SK-N-SH treated with all-trans-retinoic acid at 6 μM for 48 hours (cell line): ENCODE data around the gene PCMT1.

Experiments
- ARNTL ChIP-seq: fragments of 450-650 bp; formaldehyde crosslinking; IDR thresholded peaks from 2 replicates; pipeline ENCODE4 v1.5.0; 2020; ENCODE audit warnings: low read depth, mild to moderate bottlenecking, moderate library complexity, borderline replicate concordance
- ESRRG ChIP-seq: fragments of 250-450 bp; sonication (Bioruptor Pico); IDR thresholded peaks from 2 replicates; pipeline ENCODE4 v1.6.1; 2021; ENCODE audit warnings: mild to moderate bottlenecking
- ISL1 ChIP-seq: fragments of 250-450 bp; sonication (Bioruptor Pico); IDR thresholded peaks from 2 replicates; pipeline ENCODE4 v2.1.2; 2022; ENCODE audit warnings: mild to moderate bottlenecking, moderate library complexity
- OSR1 ChIP-seq: fragments of 250-450 bp; sonication (Bioruptor Pico); IDR thresholded peaks from 2 replicates; pipeline ENCODE4 v1.8.0; 2022; ENCODE audit warnings: moderate library complexity, mild to moderate bottlenecking, inconsistent platforms
- SNAI2 ChIP-seq: fragments of 250-450 bp; sonication (Bioruptor Pico); IDR thresholded peaks from 2 replicates; pipeline ENCODE4 v1.5.0; 2020; ENCODE audit warnings: mild to moderate bottlenecking, moderate library complexity
- ZFP3 ChIP-seq: fragments of 250-450 bp; sonication (Bioruptor Pico); IDR thresholded peaks from 2 replicates; pipeline ENCODE4 v1.5.0; 2020; ENCODE audit warnings: mild to moderate bottlenecking, moderate library complexity
- ZFP30 ChIP-seq: fragments of 450-650 bp; formaldehyde crosslinking; IDR thresholded peaks from 2 replicates; pipeline ENCODE4 v1.5.0; 2022; ENCODE audit warnings: mild to moderate bottlenecking, moderate library complexity
- ZNF565 ChIP-seq: fragments of 450-650 bp; formaldehyde crosslinking; conservative IDR thresholded peaks from 2 replicates; pipeline ENCODE4 v1.5.0; 2020; ENCODE audit warnings: low read depth, mild to moderate bottlenecking, moderate library complexity
- TF ChIP-seq, protein P1 (sequence below): fragments of 250-450 bp; sonication (Bioruptor Pico); IDR thresholded peaks from 2 replicates; pipeline ENCODE4 v1.5.1; 2020; ENCODE audit warnings: low read depth, mild to moderate bottlenecking, moderate library complexity
- TF ChIP-seq, protein P2 (sequence below): fragments of 250-450 bp; sonication (Bioruptor Pico); IDR thresholded peaks from 2 replicates; pipeline ENCODE4 v1.5.0; 2020; ENCODE audit warnings: mild to moderate bottlenecking, moderate library complexity
- TF ChIP-seq, protein P3 (sequence below): fragments of 250-450 bp; sonication (Bioruptor Pico); IDR thresholded peaks from 2 replicates; pipeline ENCODE4 v1.8.0; 2020; ENCODE audit warnings: mild to moderate bottlenecking, moderate library complexity, borderline replicate concordance

DNA sequence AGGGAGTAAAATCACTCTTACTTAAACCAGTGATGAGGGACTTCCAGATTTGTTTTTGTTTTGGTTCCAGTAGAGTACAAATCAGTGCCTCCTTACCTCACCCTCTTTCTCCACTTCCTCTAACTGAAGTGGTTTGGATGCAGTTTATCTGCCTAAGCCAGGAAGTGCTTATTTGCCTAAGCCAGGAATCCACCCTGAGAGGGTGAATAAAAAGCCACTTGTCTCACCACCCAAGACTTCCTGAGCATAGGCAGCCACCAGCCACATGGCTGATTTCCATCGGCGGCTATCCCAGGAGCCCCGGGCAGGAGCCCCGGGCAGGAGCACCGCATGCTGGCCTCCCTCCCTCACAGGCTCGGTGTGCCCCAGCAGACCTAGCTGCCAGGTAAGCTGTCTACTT lies 102.6 kb downstream of the PCMT1 start:
- no peak for TF ChIP-seq ZFP3 (CRISPR knock-in tag)
- TF ChIP-seq ZFP30 (CRISPR knock-in tag), result no peak
- TF ChIP-seq, protein P1, sequence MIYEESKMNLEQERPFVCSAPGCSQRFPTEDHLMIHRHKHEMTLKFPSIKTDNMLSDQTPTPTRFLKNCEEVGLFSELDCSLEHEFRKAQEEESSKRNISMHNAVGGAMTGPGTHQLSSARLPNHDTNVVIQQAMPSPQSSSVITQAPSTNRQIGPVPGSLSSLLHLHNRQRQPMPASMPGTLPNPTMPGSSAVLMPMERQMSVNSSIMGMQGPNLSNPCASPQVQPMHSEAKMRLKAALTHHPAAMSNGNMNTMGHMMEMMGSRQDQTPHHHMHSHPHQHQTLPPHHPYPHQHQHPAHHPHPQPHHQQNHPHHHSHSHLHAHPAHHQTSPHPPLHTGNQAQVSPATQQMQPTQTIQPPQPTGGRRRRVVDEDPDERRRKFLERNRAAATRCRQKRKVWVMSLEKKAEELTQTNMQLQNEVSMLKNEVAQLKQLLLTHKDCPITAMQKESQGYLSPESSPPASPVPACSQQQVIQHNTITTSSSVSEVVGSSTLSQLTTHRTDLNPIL, result no peak
- TF ChIP-seq, protein P2, sequence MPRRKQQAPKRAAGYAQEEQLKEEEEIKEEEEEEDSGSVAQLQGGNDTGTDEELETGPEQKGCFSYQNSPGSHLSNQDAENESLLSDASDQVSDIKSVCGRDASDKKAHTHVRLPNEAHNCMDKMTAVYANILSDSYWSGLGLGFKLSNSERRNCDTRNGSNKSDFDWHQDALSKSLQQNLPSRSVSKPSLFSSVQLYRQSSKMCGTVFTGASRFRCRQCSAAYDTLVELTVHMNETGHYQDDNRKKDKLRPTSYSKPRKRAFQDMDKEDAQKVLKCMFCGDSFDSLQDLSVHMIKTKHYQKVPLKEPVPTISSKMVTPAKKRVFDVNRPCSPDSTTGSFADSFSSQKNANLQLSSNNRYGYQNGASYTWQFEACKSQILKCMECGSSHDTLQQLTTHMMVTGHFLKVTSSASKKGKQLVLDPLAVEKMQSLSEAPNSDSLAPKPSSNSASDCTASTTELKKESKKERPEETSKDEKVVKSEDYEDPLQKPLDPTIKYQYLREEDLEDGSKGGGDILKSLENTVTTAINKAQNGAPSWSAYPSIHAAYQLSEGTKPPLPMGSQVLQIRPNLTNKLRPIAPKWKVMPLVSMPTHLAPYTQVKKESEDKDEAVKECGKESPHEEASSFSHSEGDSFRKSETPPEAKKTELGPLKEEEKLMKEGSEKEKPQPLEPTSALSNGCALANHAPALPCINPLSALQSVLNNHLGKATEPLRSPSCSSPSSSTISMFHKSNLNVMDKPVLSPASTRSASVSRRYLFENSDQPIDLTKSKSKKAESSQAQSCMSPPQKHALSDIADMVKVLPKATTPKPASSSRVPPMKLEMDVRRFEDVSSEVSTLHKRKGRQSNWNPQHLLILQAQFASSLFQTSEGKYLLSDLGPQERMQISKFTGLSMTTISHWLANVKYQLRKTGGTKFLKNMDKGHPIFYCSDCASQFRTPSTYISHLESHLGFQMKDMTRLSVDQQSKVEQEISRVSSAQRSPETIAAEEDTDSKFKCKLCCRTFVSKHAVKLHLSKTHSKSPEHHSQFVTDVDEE (CRISPR knock-in tag), result no peak
- TF ChIP-seq ESRRG (CRISPR knock-in tag), result no peak
- TF ChIP-seq SNAI2, result no peak
- TF ChIP-seq ISL1, result no peak
- no peak for TF ChIP-seq OSR1
- no peak for TF ChIP-seq ZNF565 (CRISPR knock-in tag)
- TF ChIP-seq, protein P3, sequence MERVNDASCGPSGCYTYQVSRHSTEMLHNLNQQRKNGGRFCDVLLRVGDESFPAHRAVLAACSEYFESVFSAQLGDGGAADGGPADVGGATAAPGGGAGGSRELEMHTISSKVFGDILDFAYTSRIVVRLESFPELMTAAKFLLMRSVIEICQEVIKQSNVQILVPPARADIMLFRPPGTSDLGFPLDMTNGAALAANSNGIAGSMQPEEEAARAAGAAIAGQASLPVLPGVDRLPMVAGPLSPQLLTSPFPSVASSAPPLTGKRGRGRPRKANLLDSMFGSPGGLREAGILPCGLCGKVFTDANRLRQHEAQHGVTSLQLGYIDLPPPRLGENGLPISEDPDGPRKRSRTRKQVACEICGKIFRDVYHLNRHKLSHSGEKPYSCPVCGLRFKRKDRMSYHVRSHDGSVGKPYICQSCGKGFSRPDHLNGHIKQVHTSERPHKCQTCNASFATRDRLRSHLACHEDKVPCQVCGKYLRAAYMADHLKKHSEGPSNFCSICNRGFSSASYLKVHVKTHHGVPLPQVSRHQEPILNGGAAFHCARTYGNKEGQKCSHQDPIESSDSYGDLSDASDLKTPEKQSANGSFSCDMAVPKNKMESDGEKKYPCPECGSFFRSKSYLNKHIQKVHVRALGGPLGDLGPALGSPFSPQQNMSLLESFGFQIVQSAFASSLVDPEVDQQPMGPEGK (CRISPR knock-in tag), result no peak
- no peak for TF ChIP-seq ARNTL (CRISPR knock-in tag)
